Osteocyte (in vitro differentiated cells): Measurements from ENCODE around the gene DIP2A. TPM values are rescaled to one million over a fixed set of nuclear protein-coding genes. Genes with fewer than 3 reads are reported as not detected.

Experiments used
- DNase-seq: peaks from one replicate; pipeline ENCODE4 v3.0.0; 2021; ENCODE audit warnings: mixed read lengths; ENCODE audit not compliant: unreplicated experiment; ENCODE audit errors: extremely low spot score
- H3K27ac Mint-ChIP-seq: one replicate; pipeline ENCODE4 v1.8.0; 2021; ENCODE audit warnings: mild to moderate bottlenecking, mixed read lengths; ENCODE audit not compliant: unreplicated experiment
- H3K27me3 Mint-ChIP-seq: one replicate; pipeline ENCODE4 v1.8.0; 2021; ENCODE audit warnings: mixed read lengths; ENCODE audit not compliant: unreplicated experiment
- H3K36me3 Mint-ChIP-seq: one replicate; pipeline ENCODE4 v1.8.0; 2021; ENCODE audit warnings: mixed read lengths; ENCODE audit not compliant: unreplicated experiment
- H3K4me1 Mint-ChIP-seq: one replicate; pipeline ENCODE4 v1.8.0; 2021; ENCODE audit warnings: mixed read lengths; ENCODE audit not compliant: unreplicated experiment
- H3K4me3 Mint-ChIP-seq: one replicate; pipeline ENCODE4 v1.8.0; 2021; ENCODE audit warnings: mild to moderate bottlenecking, moderate library complexity, mixed read lengths; ENCODE audit not compliant: unreplicated experiment
- H3K9me3 Mint-ChIP-seq: one replicate; pipeline ENCODE4 v1.8.0; 2021; ENCODE audit warnings: mixed read lengths; ENCODE audit not compliant: unreplicated experiment
- CTCF ChIP-seq: fragments of 200-600 bp; sonication (generic); IDR thresholded peaks from 2 replicates; pipeline ENCODE4 v1.5.0; 2021; ENCODE audit warnings: antibody characterized with exemption, mild to moderate bottlenecking, moderate library complexity
- total RNA-seq: library from RNA; stranded (reverse); gene quantifications from 2 replicates; pipeline ENCODE4 v1.2.1, GENCODE V29; 2021

The DIP2A gene
- total RNA-seq, 1 donor from 2014 or later: 43.0 TPM

- DNase-seq: no peak
- TF ChIP-seq CTCF: no peak
- H3K36me3 Mint-ChIP-seq: peaks cover 24% of the 10 kb centered on the region
- no peak overlapping the region for H3K4me3 Mint-ChIP-seq
- H3K27ac Mint-ChIP-seq: no peak overlapping the region
- H3K27me3 Mint-ChIP-seq: no peaks in the 10 kb centered on the region
- H3K4me1 Mint-ChIP-seq: no peaks in the 10 kb centered on the region
- no peaks in the 10 kb centered on the region for H3K9me3 Mint-ChIP-seq
These were observed 32.2 kb upstream of the DIP2A start for GRCh38 chr21:46426313-46427046.

GRCh38 chr21:46427516-46427915 lies 31.2 kb upstream of the DIP2A start:
- no peak for DNase-seq
- Mint-ChIP-seq H3K36me3 (peaks cover 32% of the 10 kb centered on the region), H3K4me1 (no peaks in the 10 kb centered on the region), H3K27ac (no peak overlapping the region), H3K27me3 (no peaks in the 10 kb centered on the region), H3K4me3 (no peak overlapping the region), H3K9me3 (no peaks in the 10 kb centered on the region)
- no peak for TF ChIP-seq CTCF

DNA sequence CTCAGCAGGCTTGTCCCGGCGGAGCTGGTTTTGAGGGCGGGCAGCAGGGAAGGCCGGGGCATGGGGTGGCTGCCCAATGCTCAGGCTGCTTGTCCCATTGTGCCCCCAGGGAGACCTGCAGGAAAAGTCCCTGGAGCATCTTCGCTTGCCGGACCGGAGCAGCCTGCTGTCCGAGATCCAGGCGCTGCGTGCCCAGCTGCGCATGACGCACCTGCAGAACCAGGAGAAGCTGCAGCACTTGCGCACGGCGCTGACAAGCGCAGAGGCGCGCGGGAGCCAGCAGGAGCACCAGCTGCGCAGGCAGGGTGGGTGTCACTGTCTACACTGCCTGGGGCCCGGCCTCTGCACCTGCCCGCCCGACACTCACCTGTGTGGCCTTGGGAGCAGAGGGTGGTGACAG lies 30.4 kb upstream of the DIP2A start:
- Mint-ChIP-seq H3K27ac (no peak overlapping the region), H3K27me3 (no peaks in the 10 kb centered on the region), H3K4me3 (no peak overlapping the region), H3K36me3 (peaks cover 32% of the 10 kb centered on the region), H3K4me1 (no peaks in the 10 kb centered on the region), H3K9me3 (no peaks in the 10 kb centered on the region)
- TF ChIP-seq CTCF: no peak
- no peak for DNase-seq

GRCh38 chr21:46428987-46429710 lies 29.5 kb upstream of the DIP2A start:
- Mint-ChIP-seq H3K4me1 (no peaks in the 10 kb centered on the region), H3K27ac (no peak overlapping the region), H3K36me3 (peaks cover 30% of the 10 kb centered on the region), H3K4me3 (no peak overlapping the region), H3K9me3 (no peaks in the 10 kb centered on the region), H3K27me3 (no peaks in the 10 kb centered on the region)
- no peak for DNase-seq
- TF ChIP-seq CTCF: no peak
